OCI-LY1 (cell line): ENCODE data around the gene TUBE1.
"Not testable (repeated sequence)": the region's sequence is repeated elsewhere in the genome, so short reads cannot be mapped to it uniquely, and the experiment has no call there.

Source experiments
- EZH2 ChIP-seq: fragments of 200-600 bp; sonication (generic), shearing (Covaris generic); IDR thresholded peaks from 2 replicates; pipeline ENCODE4 v1.8.0; 2017; ENCODE audit warnings: borderline replicate concordance, mixed run types, mild to moderate bottlenecking, antibody characterized with exemption, low read length, moderate library complexity, mixed read lengths
- TF ChIP-seq, protein P1 (sequence below): fragments of 200-600 bp; sonication (generic), shearing (Covaris generic); IDR thresholded peaks from 2 replicates; pipeline ENCODE4 v1.5.1; 2017; ENCODE audit warnings: mild to moderate bottlenecking, antibody characterized with exemption, low read length, moderate library complexity, mixed read lengths

DNA sequence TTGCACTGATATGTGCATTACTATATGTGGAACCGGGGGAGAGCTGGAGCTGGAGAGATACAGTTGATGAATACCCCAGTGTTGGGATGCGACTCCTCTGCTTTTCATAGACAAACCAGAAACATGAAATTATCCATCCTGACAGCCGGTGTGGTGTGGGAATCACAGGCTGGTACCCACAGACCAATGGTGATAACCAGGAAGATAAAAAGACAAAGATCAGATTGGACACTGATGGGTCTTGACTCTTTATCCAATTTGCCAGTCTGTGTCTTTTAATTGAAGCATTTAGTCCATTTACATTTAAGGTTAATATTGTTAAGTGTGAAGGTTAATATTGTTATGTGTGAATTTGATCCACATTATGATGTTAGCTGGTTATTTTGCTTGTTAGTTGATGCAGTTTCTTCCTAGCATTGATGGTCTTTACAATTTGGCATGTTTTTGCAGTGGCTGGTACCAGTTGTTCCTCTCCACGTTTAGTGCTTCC is 36.0 kb downstream of the TUBE1 start:
- not testable (repeated sequence) for TF ChIP-seq EZH2
- TF ChIP-seq, protein P1, sequence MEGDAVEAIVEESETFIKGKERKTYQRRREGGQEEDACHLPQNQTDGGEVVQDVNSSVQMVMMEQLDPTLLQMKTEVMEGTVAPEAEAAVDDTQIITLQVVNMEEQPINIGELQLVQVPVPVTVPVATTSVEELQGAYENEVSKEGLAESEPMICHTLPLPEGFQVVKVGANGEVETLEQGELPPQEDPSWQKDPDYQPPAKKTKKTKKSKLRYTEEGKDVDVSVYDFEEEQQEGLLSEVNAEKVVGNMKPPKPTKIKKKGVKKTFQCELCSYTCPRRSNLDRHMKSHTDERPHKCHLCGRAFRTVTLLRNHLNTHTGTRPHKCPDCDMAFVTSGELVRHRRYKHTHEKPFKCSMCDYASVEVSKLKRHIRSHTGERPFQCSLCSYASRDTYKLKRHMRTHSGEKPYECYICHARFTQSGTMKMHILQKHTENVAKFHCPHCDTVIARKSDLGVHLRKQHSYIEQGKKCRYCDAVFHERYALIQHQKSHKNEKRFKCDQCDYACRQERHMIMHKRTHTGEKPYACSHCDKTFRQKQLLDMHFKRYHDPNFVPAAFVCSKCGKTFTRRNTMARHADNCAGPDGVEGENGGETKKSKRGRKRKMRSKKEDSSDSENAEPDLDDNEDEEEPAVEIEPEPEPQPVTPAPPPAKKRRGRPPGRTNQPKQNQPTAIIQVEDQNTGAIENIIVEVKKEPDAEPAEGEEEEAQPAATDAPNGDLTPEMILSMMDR: not testable (repeated sequence)
